ENCODE data around the gene SGCD. TPM values are rescaled to one million over a fixed set of nuclear protein-coding genes. Genes with fewer than 3 reads are reported as not detected.

The SGCD gene
- total and polyA plus RNA-seq, 10 donors, result 0.26 to 5.3 (median 1.3) TPM

DNA sequence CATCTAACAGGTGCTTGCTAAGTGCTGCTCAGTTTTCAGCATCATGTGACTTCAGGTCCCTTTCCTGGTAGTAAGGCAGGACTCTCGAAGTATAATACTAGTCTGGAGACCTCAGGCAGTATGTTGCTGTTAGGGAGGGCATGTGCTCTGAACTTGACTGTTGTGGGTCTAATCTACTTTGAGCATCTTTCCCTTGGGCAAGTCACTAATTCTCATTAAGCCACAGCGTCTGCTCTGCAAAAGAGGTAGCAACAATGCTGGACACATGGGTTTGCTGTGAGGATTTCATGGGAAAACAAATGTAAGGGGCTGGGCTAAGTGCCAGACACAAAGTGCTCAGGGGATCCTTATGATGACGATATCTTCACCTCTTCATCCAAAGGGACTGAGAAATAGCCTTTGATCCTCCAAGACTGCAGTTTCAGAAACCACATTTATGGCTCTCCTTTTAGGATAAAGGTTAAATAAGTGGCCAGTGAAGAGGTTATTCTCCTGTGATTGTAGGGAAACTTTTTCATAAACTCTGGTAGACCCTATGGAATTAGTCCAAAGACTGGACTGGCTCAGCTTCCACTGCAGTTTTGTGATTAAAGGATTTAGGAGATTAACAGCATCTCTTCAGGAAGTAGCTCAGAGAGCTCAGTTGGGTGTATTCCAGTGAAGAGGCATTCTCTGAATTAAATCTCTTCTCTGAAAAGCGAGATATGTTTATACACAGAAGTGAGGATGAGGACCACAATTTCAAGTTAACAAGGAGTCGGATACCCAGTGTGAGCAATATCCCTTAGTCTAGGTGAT, 216.6 kb downstream of the SGCD start:
- 68 to 87% (median 71%) methylated on average over 5 of the region's 5 CpGs for WGBS, 5 donors
- no peaks in the 10 kb centered on the region for H3K36me3 ChIP-seq
- intact Hi-C loops (cut with DNase I; ENCODE audit: low total_unique reads), result no loop called here

DNA sequence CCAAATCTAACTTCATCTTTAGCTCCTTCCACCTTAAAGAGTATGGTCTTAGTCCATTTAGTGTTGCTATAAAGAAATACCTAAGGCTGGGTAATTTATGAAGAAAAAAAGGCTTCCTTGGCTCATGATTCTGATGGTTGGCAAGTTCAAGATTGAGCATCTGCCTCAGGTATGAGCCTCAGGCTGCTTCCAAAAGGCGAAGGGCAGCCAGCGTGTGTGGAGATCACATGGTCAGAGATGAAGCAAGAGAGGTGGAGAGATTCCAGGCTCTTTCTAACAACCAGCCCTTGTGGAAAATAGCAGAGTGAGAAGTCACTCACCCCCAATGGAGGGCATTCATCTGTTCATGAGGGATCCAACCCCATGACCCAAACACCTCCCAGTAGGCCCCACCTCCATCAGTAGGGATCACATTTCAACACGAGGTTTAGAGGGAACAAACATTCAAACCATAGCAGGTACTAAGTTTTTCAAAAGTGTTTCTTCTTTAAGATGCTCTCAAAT, 225.9 kb downstream of the SGCD start:
- intact Hi-C loops (cut with DNase I; ENCODE audit: low total_unique reads), result no loop called here
- DNase-seq, result no peak
- H3K27me3 ChIP-seq (replicated peaks in 1 of 7), result no peaks in the 10 kb centered on the region
- H3K9me3 ChIP-seq, result no peaks in the 10 kb centered on the region
- no peak overlapping the region for H3K4me3 ChIP-seq
- TF ChIP-seq POLR2AphosphoS5 (IDR thresholded peaks at IDR 0.05), result no peak
- no peak for TF ChIP-seq POLR2A (IDR thresholded peaks at IDR 0.05)
- TF ChIP-seq, protein P1, sequence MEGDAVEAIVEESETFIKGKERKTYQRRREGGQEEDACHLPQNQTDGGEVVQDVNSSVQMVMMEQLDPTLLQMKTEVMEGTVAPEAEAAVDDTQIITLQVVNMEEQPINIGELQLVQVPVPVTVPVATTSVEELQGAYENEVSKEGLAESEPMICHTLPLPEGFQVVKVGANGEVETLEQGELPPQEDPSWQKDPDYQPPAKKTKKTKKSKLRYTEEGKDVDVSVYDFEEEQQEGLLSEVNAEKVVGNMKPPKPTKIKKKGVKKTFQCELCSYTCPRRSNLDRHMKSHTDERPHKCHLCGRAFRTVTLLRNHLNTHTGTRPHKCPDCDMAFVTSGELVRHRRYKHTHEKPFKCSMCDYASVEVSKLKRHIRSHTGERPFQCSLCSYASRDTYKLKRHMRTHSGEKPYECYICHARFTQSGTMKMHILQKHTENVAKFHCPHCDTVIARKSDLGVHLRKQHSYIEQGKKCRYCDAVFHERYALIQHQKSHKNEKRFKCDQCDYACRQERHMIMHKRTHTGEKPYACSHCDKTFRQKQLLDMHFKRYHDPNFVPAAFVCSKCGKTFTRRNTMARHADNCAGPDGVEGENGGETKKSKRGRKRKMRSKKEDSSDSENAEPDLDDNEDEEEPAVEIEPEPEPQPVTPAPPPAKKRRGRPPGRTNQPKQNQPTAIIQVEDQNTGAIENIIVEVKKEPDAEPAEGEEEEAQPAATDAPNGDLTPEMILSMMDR (IDR thresholded peaks at IDR 0.05 in 8 of 11, conservative IDR thresholded peaks at IDR 0.05 in 3 of 11), result no peak
- no peaks in the 10 kb centered on the region for H3K4me1 ChIP-seq
- H3K27ac ChIP-seq, result no peak overlapping the region
- WGBS, 5 donors, result 82 to 90% (median 86%) methylated on average over 3 of the region's 3 CpGs
- no peaks in the 10 kb centered on the region for H3K36me3 ChIP-seq

More for the DNA sequence above, 216.6 kb downstream of the SGCD start:
- no peak overlapping the region for H3K4me3 ChIP-seq
- H3K27me3 ChIP-seq (replicated peaks in 1 of 7), result no peaks in the 10 kb centered on the region
- no peak for TF ChIP-seq POLR2A (IDR thresholded peaks at IDR 0.05)
- TF ChIP-seq, protein P1 (IDR thresholded peaks at IDR 0.05 in 8 of 11, conservative IDR thresholded peaks at IDR 0.05 in 3 of 11), result no peak
- TF ChIP-seq POLR2AphosphoS5 (IDR thresholded peaks at IDR 0.05), result no peak
- no peaks in the 10 kb centered on the region for H3K4me1 ChIP-seq
- no peak overlapping the region for H3K27ac ChIP-seq
- DNase-seq, result no peak
- no peaks in the 10 kb centered on the region for H3K9me3 ChIP-seq

DNA sequence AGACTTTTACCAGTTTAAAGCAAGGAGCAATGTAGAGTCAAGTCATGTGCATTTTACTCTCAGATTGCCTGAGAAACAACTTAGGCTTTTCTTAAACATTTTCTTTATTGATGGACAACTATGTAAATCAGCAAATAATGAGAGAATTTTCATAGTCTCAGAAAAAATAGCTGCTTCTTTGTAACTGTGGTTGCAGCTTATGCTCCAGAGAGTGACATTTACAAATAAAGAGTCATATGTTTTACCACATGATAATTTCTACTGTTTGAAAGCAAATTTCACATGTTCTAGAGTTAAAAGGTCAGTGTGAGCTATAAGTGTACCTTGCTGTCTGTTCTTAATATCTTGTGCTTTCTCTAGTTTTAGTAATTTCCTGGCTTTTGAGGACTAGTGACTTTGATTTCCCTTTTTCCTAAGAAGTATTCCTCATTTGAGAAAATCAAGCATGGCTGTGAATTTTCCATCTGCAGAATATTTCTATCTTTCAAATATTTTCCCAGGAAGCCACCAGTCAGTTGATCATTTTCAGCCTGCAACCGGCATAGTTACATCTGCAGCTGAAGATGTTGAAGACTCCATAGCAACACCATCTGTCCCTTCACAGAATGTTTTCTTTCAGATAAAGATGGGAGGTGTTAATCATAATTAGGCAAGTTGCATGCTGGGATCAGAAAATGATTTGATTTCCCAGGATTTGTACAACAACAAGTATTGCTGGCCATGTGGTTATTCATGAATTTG, 229.9 kb downstream of the SGCD start:
- H3K9me3 ChIP-seq, result no peaks in the 10 kb centered on the region
- H3K27ac ChIP-seq, result no peak overlapping the region
- no peaks in the 10 kb centered on the region for H3K36me3 ChIP-seq
- 70 to 91% (median 77%) methylated on average over 1 of the region's 1 CpG for WGBS, 5 donors
- H3K27me3 ChIP-seq (replicated peaks in 1 of 7), result no peaks in the 10 kb centered on the region
- TF ChIP-seq POLR2AphosphoS5 (IDR thresholded peaks at IDR 0.05) (no peak), POLR2A (IDR thresholded peaks at IDR 0.05) (no peak)
- TF ChIP-seq, protein P1 (IDR thresholded peaks at IDR 0.05 in 8 of 11, conservative IDR thresholded peaks at IDR 0.05 in 3 of 11), result no peak
- H3K4me1 ChIP-seq, result no peaks in the 10 kb centered on the region
- intact Hi-C loops (cut with DNase I; ENCODE audit: low total_unique reads), result no loop called here
- no peak overlapping the region for H3K4me3 ChIP-seq
- DNase-seq, result no peak

DNA sequence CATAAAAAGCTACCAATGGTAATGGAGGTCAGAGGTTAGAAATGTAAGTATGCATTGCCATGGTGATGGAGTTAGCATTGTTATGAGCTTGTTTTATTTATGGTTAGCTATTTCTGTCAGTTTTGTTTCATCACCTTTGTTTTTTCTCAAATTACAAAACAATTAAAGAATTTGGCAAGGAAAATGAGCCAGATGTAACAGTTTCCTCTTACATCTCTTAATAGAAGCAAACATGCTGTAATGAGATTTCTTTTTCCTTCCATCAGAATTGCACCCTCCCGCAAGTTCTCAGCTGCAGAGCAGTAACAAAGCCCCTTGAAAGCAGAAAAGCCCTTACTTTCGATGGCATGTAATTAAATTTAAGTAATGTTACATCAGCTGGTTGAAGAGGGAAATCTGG, 233.0 kb downstream of the SGCD start:
- Histone ChIP-seq H3K27me3 (replicated peaks in 1 of 7) (no peaks in the 10 kb centered on the region), H3K4me3 (no peak overlapping the region), H3K4me1 (no peaks in the 10 kb centered on the region), H3K27ac (no peak overlapping the region), H3K9me3 (no peaks in the 10 kb centered on the region), H3K36me3 (no peaks in the 10 kb centered on the region)
- DNase-seq, result no peak
- 57 to 79% (median 63%) methylated on average over 2 of the region's 2 CpGs for WGBS, 5 donors
- no peak for TF ChIP-seq POLR2AphosphoS5 (IDR thresholded peaks at IDR 0.05)
- TF ChIP-seq, protein P1 (IDR thresholded peaks at IDR 0.05 in 8 of 11, conservative IDR thresholded peaks at IDR 0.05 in 3 of 11), result no peak
- intact Hi-C loops (cut with DNase I; ENCODE audit: low total_unique reads), result no loop called here

Measured in spleen (tissue), 11 donors.